ENCODE measurements around the gene FEZF2.

DNA sequence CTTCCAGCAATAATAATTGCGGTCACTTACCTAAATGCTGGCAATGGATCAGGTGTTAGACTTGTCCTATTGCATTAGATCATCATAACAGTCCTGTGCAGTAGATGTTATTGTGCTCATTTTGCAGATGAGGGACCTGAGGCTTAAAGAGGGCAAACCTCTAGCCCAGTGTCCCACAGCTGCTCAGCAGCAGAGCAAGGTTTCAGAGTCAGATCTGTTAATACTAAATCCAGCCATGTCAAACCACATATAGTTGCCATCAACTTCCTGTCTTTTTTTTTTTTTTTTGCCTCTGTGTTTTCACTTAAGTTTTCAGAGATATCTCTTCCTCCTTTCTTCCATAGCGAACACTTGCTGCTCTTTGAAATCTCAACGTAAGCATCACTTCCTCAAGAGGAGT lies 12.1 kb downstream of the FEZF2 start:
- TF ChIP-seq EZH2 (IDR thresholded peaks at IDR 0.05) (no peak), POLR2AphosphoS5 (IDR thresholded peaks at IDR 0.05; ENCODE audit: borderline replicate concordance, low read depth, low read length) (no peak)

Measured in SK-N-MC (cell line).